Karpas-422 (cell line): ENCODE results near the gene ACOT4. TPM values are rescaled to one million over a fixed set of nuclear protein-coding genes. Genes with fewer than 3 reads are reported as not detected.

Experiments used
- DNase-seq: peaks from one replicate; pipeline ENCODE4 v3.0.0-alpha.2; 2015
- H2AFZ ChIP-seq: fragments of 200-600 bp; sonication (generic); 2 replicates; pipeline ENCODE4 v1.6.1; 2014; ENCODE audit warnings: antibody characterized with exemption, low read length, mixed read lengths
- H3K27ac ChIP-seq: fragments of 200-600 bp; sonication (generic); 2 replicates; pipeline ENCODE4 v1.5.1; 2014; ENCODE audit warnings: mild to moderate bottlenecking, low read length, moderate library complexity
- H3K27me3 ChIP-seq: fragments of 200-600 bp; sonication (generic); 2 replicates; pipeline ENCODE4 v1.6.1; 2014; ENCODE audit warnings: low read length, mixed read lengths
- H3K36me3 ChIP-seq: fragments of 200-600 bp; sonication (generic); 2 replicates; pipeline ENCODE4 v1.6.1; 2014; ENCODE audit warnings: low read length, mixed read lengths; ENCODE audit not compliant: insufficient read depth
- H3K4me1 ChIP-seq: fragments of 200-600 bp; sonication (generic); 2 replicates; pipeline ENCODE4 v1.6.1; 2014; ENCODE audit warnings: mild to moderate bottlenecking, low read length, mixed read lengths
- H3K4me2 ChIP-seq: fragments of 200-600 bp; sonication (generic); 2 replicates; pipeline ENCODE4 v1.6.1; 2014; ENCODE audit warnings: low read length, low read depth, mild to moderate bottlenecking; ENCODE audit not compliant: poor library complexity, severe bottlenecking
- H3K4me3 ChIP-seq: fragments of 200-600 bp; sonication (generic); 2 replicates; pipeline ENCODE4 v1.5.1; 2014; ENCODE audit warnings: mild to moderate bottlenecking, antibody characterized with exemption, low read length, mixed read lengths
- H3K79me2 ChIP-seq: fragments of 200-600 bp; sonication (generic); 2 replicates; pipeline ENCODE4 v1.6.1; 2014; ENCODE audit warnings: mild to moderate bottlenecking, low read length, mixed read lengths
- H3K9ac ChIP-seq: fragments of 200-600 bp; sonication (generic); 2 replicates; pipeline ENCODE4 v1.6.0; 2014; ENCODE audit warnings: low read length
- H3K9me2 ChIP-seq: fragments of 200-600 bp; sonication (generic), shearing (Covaris generic); replicated peaks from 2 replicates; pipeline ENCODE4 v1.6.0; 2014; ENCODE audit warnings: mild to moderate bottlenecking, low read length, moderate library complexity; ENCODE audit not compliant: insufficient read depth
- H3K9me3 ChIP-seq: fragments of 300-700, 200-600 bp; sonication (generic); 2 replicates; pipeline ENCODE4 v1.6.1; 2014; ENCODE audit warnings: low read length, mixed read lengths
- H4K20me1 ChIP-seq: fragments of 200-600 bp; sonication (generic); 2 replicates; pipeline ENCODE4 v1.6.1; 2014; ENCODE audit warnings: mild to moderate bottlenecking, antibody characterized with exemption, low read length, low read depth; ENCODE audit not compliant: insufficient read depth
- total RNA-seq: library from RNA; depleted of rRNA; stranded (reverse); fragments of >200 nt; shearing (Covaris generic); gene quantifications from 2 replicates; pipeline ENCODE4 v1.2.3, GENCODE V29; 2014; ENCODE audit warnings: low replicate concordance; rRNA removed

The ACOT4 gene
- total RNA-seq, 1 experiment from 2014 or later, result 5.4 TPM

GRCh38 chr14:73644531-73645247 is 53.0 kb downstream of the ACOT4 start, which contains the start of gene DNAL1:
Gene DNAL1, plus strand, starts transcription at chr14:73644986. Its CDS starts 54 bp downstream, at chr14:73645040.
- H2AFZ ChIP-seq, result peak within 1 kb of the TSS; percentile 70
- peak within 1 kb of the TSS; percentile 78 for H3K9ac ChIP-seq
- H3K27ac ChIP-seq, result peak within 1 kb of the TSS; percentile 33
- no peaks in the 10 kb centered on the region for H4K20me1 ChIP-seq
- no peaks in the 10 kb centered on the region for H3K9me3 ChIP-seq
- H3K4me3 ChIP-seq, result peak within 1 kb of the TSS; percentile 78
- no peaks in the 10 kb centered on the region for H3K9me2 ChIP-seq
- peak; percentile 98 for DNase-seq
- H3K4me1 ChIP-seq, result peaks cover 18% of the 10 kb centered on the region
- no peaks in the 10 kb centered on the region for H3K27me3 ChIP-seq
- no peaks in the 10 kb centered on the region for H3K36me3 ChIP-seq
- H3K4me2 ChIP-seq, result peak within 1 kb of the TSS; percentile 90
- peaks cover 17% of the 10 kb centered on the region for H3K79me2 ChIP-seq

GRCh38 chr14:73645248-73645610 is 53.6 kb downstream of the ACOT4 start:
- Histone ChIP-seq H3K27me3 (no peaks in the 10 kb centered on the region), H3K4me1 (peaks cover 18% of the 10 kb centered on the region), H3K27ac (no peak overlapping the region), H4K20me1 (no peaks in the 10 kb centered on the region), H3K4me2 (peak overlapping the region; percentile 90), H3K9ac (peak overlapping the region; percentile 78), H3K4me3 (peak overlapping the region; percentile 78), H3K9me3 (no peaks in the 10 kb centered on the region), H3K9me2 (no peaks in the 10 kb centered on the region), H3K36me3 (no peaks in the 10 kb centered on the region), H2AFZ (peak overlapping the region; percentile 62), H3K79me2 (peaks cover 22% of the 10 kb centered on the region)
- DNase-seq, result no peak

Other genes with a start within 250 kb of the ACOT4 start
- gene NUMB, start 133.3 kb upstream of the ACOT4 start, total RNA-seq, result 36.0 and 41.1 TPM in 2 replicates
- 23.1 and 36.8 TPM in 2 replicates for gene RIOX1, start 100.9 kb upstream of the ACOT4 start, total RNA-seq
- 4.1 and 5.9 TPM in 2 replicates for gene ACOT1, start 54.7 kb upstream of the ACOT4 start, total RNA-seq
- gene HEATR4, start 32.9 kb upstream of the ACOT4 start, total RNA-seq, result not detected in 2 replicates
- 38.5 and 72.7 TPM in 2 replicates for gene ACOT2, start 22.7 kb upstream of the ACOT4 start, total RNA-seq
- gene ACOT6, start 20.6 kb downstream of the ACOT4 start, total RNA-seq, result not detected in 2 replicates
- 7.6 and 11.7 TPM in 2 replicates for gene DNAL1, start 53.1 kb downstream of the ACOT4 start, total RNA-seq
- 7.4 and 7.7 TPM in 2 replicates for gene PNMA1, start 122.5 kb downstream of the ACOT4 start, total RNA-seq